A673 (cell line): ENCODE data around the gene NDUFS3. TPM values are rescaled to one million over a fixed set of nuclear protein-coding genes. Genes with fewer than 3 reads are reported as not detected.
A peak's percentile ranks its signal among the peaks of the same experiment; 100 is the strongest.

Experiments used
- BruUV-seq: library from RNA; stranded (reverse); fragments of 400-500 nt; replicated peaks from 2 replicates; lab custom pipeline; 2021; lab: Mats Ljungman, UMichigan
- CTCF ChIA-PET: fragments of 300-600 bp; sonication (Branson Sonifier 250); formaldehyde crosslinking; loops from one replicate; lab custom pipeline; 2022; ENCODE audit warnings: antibody characterized with exemption; lab: Charles Lee
- POLR2A ChIA-PET: fragments of 300-600 bp; sonication (Branson Sonifier 250); formaldehyde crosslinking; loops from one replicate; lab custom pipeline; 2022; ENCODE audit warnings: antibody characterized with exemption; ENCODE audit not compliant: low non-redundant PET; lab: Charles Lee
- DNase-seq: peaks from one replicate; pipeline ENCODE4 v3.0.0-alpha.2; 2015; ENCODE audit warnings: low spot score
- H3K27ac ChIP-seq: fragments of 200-600 bp; sonication (generic); 2 replicates; pipeline ENCODE4 v1.5.1; 2016; ENCODE audit warnings: mixed run types, low read depth, mild to moderate bottlenecking, mixed read lengths, antibody characterized with exemption, low read length; ENCODE audit not compliant: poor library complexity, severe bottlenecking
- H3K27me3 ChIP-seq: fragments of 200-600 bp; sonication (generic); replicated peaks from 2 replicates; pipeline ENCODE4 v1.6.1; 2017; ENCODE audit warnings: mixed run types, low read depth, mild to moderate bottlenecking, mixed read lengths, antibody characterized with exemption, low read length; ENCODE audit not compliant: insufficient read depth, poor library complexity
- H3K36me3 ChIP-seq: fragments of 200-600 bp; sonication (generic); 2 replicates; pipeline ENCODE4 v1.6.1; 2016; ENCODE audit warnings: mixed run types, mild to moderate bottlenecking, mixed read lengths, antibody characterized with exemption, low read length; ENCODE audit not compliant: insufficient read depth, poor library complexity, severe bottlenecking
- H3K4me1 ChIP-seq: fragments of 200-600 bp; sonication (generic); 2 replicates; pipeline ENCODE4 v1.6.1; 2017; ENCODE audit warnings: mixed run types, mild to moderate bottlenecking, mixed read lengths, antibody characterized with exemption, low read length; ENCODE audit not compliant: insufficient read depth, poor library complexity, severe bottlenecking
- H3K4me3 ChIP-seq: fragments of 200-600 bp; sonication (generic); 2 replicates; pipeline ENCODE4 v1.5.1; 2016; ENCODE audit warnings: low read depth, mixed run types, mild to moderate bottlenecking, mixed read lengths, low read length; ENCODE audit not compliant: poor library complexity, severe bottlenecking
- H3K9me3 ChIP-seq: fragments of 200-600 bp; sonication (generic); 2 replicates; pipeline ENCODE4 v1.6.1; 2016; ENCODE audit warnings: mixed run types, low read depth, mild to moderate bottlenecking, mixed read lengths, antibody characterized with exemption, low read length; ENCODE audit not compliant: poor library complexity, severe bottlenecking
- EZH2 ChIP-seq: fragments of 200-600 bp; sonication (generic); IDR thresholded peaks from 2 replicates; pipeline ENCODE4 v1.6.1; 2017; ENCODE audit warnings: borderline replicate concordance, low read depth, mild to moderate bottlenecking, mixed read lengths, antibody characterized with exemption, low read length; ENCODE audit not compliant: poor library complexity, severe bottlenecking
- intact Hi-C: fragments of 100-400 bp; cut with micrococcal nuclease; formaldehyde crosslinking; loops from one replicate; pipeline ENCODE4 v1.10.0; 2022; ENCODE audit not compliant: unreplicated experiment
- total RNA-seq: library from RNA; stranded (reverse); gene quantifications from 2 replicates; pipeline ENCODE4 v1.2.3, GENCODE V29; 2021
- TF ChIP-seq, protein P1 (sequence below): fragments of 300-800, 200-600 bp; sonication (generic); conservative IDR thresholded peaks from 2 replicates; pipeline ENCODE4 v1.5.1; 2017; ENCODE audit warnings: low read depth, mild to moderate bottlenecking, antibody characterized with exemption, low read length, moderate library complexity, mixed read lengths

NDUFS3 gene
- total RNA-seq, 1 experiment from 2014 or later = 444 TPM

DNA sequence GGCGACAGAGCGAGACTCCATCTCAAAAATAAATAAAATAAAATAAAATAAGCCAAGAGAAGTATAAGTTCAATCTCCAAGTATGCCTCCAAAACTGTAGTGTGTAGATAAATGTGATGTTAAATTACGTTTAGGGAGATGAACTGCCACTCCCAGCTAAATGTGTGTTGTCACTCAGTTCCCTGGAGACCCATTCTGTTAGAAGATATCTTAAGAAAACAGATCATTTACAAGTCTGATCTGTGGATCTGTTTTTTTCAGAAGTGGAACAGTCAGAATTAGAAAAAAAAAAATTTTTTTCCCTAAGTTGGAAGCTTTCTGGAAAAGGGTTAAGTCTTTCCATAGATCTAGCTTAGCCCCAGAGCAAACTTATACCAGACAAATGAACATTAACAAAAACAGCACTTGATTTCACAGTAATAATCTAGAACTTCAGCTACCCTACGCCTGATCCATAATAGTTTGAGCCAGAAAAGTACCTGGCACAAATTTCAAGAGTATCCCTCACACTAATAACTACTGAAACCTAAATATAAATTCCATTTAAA, 44.1 kb upstream of the NDUFS3 start:
- TF ChIP-seq, protein P1, sequence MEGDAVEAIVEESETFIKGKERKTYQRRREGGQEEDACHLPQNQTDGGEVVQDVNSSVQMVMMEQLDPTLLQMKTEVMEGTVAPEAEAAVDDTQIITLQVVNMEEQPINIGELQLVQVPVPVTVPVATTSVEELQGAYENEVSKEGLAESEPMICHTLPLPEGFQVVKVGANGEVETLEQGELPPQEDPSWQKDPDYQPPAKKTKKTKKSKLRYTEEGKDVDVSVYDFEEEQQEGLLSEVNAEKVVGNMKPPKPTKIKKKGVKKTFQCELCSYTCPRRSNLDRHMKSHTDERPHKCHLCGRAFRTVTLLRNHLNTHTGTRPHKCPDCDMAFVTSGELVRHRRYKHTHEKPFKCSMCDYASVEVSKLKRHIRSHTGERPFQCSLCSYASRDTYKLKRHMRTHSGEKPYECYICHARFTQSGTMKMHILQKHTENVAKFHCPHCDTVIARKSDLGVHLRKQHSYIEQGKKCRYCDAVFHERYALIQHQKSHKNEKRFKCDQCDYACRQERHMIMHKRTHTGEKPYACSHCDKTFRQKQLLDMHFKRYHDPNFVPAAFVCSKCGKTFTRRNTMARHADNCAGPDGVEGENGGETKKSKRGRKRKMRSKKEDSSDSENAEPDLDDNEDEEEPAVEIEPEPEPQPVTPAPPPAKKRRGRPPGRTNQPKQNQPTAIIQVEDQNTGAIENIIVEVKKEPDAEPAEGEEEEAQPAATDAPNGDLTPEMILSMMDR = no peak
- TF ChIP-seq EZH2 = no peak
- Histone ChIP-seq H3K4me1 (peaks cover 65% of the 10 kb centered on the region), H3K27me3 (no peaks in the 10 kb centered on the region), H3K4me3 (no peak overlapping the region), H3K27ac (no peak overlapping the region), H3K36me3 (no peaks in the 10 kb centered on the region), H3K9me3 (no peaks in the 10 kb centered on the region)
- peak; percentile 68 for DNase-seq
- BruUV-seq = no TSS peak
- intact Hi-C loops = no loop called here
- POLR2A ChIA-PET = no interaction called here
- CTCF ChIA-PET = interaction anchor here (0.8 kb wide), 1 partner anchor 19 kb away, joined by 3 read pairs; no protein-coding TSS in a partner anchor

DNA sequence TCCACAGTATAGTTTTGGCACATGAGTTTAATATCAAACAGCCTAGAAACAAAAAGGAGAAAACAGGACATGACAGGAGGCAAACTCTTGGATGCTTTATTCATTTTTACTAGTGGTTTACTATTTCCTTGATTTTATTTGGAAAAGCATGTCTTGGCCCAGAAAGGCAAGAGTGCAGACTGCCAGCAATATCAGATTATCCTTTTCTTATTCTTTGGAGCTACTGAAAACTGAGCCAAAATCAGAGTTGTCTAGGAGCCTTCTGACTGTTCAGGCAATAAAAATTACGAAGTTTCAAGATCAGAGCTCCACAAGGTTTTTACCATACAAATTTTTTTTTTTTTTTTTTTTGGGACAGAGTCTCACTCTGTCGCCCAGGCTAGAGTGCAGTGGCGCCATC, 42.0 kb upstream of the NDUFS3 start:
- POLR2A ChIA-PET = interaction anchor here (0.6 kb wide), 1 partner anchor 1202 kb away, joined by 3 read pairs; no protein-coding TSS in a partner anchor
- Histone ChIP-seq H3K36me3 (no peaks in the 10 kb centered on the region), H3K27me3 (no peaks in the 10 kb centered on the region), H3K27ac (no peak overlapping the region), H3K4me1 (peaks cover 79% of the 10 kb centered on the region), H3K9me3 (no peaks in the 10 kb centered on the region), H3K4me3 (no peak overlapping the region)
- intact Hi-C loops = no loop called here
- BruUV-seq = no TSS peak
- no peak for DNase-seq
- no peak for TF ChIP-seq EZH2
- TF ChIP-seq, protein P1 = 0 out of 2 replicates have a peak, but pooled peaks have one; percentile 8
- CTCF ChIA-PET = interaction anchor here (0.7 kb wide), 2 partner anchors 16 to 75 kb away, joined by 3 to 8 read pairs; no protein-coding TSS in a partner anchor

DNA sequence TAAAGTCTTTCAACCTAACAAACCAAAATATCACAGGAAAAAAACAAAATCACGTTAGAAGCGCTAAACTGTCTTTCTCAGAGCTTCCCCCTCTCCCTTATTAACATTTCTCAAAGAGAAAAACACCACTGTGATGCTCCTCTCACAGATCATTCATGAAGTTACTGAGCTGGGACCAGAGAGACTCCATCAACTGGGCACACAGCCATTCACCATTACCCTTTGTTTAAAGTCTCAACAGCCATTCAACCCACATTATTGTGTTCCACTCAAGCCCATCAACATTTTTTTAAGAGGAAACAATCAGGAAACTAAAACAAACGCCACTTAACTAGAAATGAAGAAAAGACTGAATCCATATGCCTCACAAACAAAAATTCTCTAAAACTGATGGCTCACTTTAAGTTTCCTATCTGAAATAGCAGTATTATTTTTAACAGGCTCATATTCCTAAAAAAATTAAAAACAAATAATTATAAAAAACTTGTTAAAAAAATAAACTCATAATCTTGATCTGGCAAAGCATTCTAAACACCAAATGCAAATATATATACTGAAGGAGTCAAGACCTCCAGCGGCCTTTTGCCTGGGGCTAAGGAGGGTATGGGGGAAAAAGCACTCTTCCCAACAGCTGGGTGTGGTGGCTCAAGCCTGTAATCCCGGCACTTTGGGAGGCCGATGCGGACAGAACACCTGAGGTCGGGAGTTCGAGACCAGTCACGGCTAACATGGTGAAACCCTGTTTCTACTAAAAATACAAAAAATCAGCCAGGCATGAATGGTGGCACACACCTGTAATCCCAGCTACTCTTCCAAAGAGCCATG, 39.9 kb upstream of the NDUFS3 start:
- intact Hi-C loops = no loop called here
- Histone ChIP-seq H3K9me3 (no peaks in the 10 kb centered on the region), H3K27ac (peak overlapping the region; percentile 1), H3K4me1 (peaks cover 61% of the 10 kb centered on the region), H3K36me3 (no peaks in the 10 kb centered on the region), H3K4me3 (no peak overlapping the region), H3K27me3 (no peaks in the 10 kb centered on the region)
- BruUV-seq = no TSS peak
- ChIA-PET POLR2A (interaction anchor here (0.7 kb wide), 1 partner anchor 290 kb away, joined by 8 read pairs; no protein-coding TSS in a partner anchor), CTCF (interaction anchor here (0.7 kb wide), 1 partner anchor 61 kb away, joined by 4 read pairs; no protein-coding TSS in a partner anchor)
- peak; percentile 87 for DNase-seq
- TF ChIP-seq, protein P1 = no peak
- TF ChIP-seq EZH2 = no peak
